Tibial artery (tissue), 4 donors: Measurements from ENCODE around the gene SCAF8.

ENCODE experiments used
- DNase-seq, 2 donors: peaks; one replicate each; pipeline ENCODE4 v3.0.0-alpha.2; 2019
- H3K27ac ChIP-seq, 2 donors: fragments of 200-600 bp; sonication (generic) in 1 of 2; 1 replicate in 1 of 2; 2 replicates in 1 of 2; pipeline ENCODE4 v1.5.1; 2018 to 2019; ENCODE audit warnings: mild to moderate bottlenecking in 1 of 2
- H3K27me3 ChIP-seq, 2 donors: fragments of 200-600 bp; sonication (generic) in 1 of 2; one replicate each; pipeline versions ENCODE4 v1.5.1 to v1.6.0; 2016 to 2019
- H3K36me3 ChIP-seq, 3 donors: fragments of 200-600 bp; sonication (generic) in 2 of 3; one replicate each; pipeline ENCODE4 v1.5.1; 2016 to 2019; ENCODE audit warnings: mild to moderate bottlenecking in 2 of 3
- H3K4me1 ChIP-seq, 4 donors: fragments of 200-600 bp; sonication (generic) in 2 of 4; 1 replicate in 3 of 4; 2 replicates in 1 of 4; pipeline ENCODE4 v1.5.1; 2016 to 2019
- H3K4me3 ChIP-seq, 2 donors: fragments of 200-600 bp; sonication (generic) in 1 of 2; 1 replicate in 1 of 2; 2 replicates in 1 of 2; pipeline ENCODE4 v1.5.1; 2018 to 2019; ENCODE audit warnings: mild to moderate bottlenecking in 2 of 2
- H3K9me3 ChIP-seq, 3 donors: fragments of 200-600 bp; sonication (generic) in 1 of 3; one replicate each; pipeline ENCODE4 v1.5.1; 2016 to 2019
- CTCF ChIP-seq, 2 experiments: fragments of 200-600 bp in 1 of 2; fragments of 450-650 bp in 1 of 2; IDR thresholded peaks; one replicate each; pipeline ENCODE4 v1.5.1; 2017 to 2019; ENCODE audit warnings: antibody characterized with exemption in 2 of 2, mild to moderate bottlenecking in 1 of 2, moderate library complexity in 1 of 2
- intact Hi-C: fragments of 100-400 bp; cut with DNase I; formaldehyde crosslinking; loops from one replicate; pipeline ENCODE4 v1.15.0; 2023; ENCODE audit warnings: low total_unique reads

SCAF8 gene

GRCh38 chr6:154751011-154751800 lies 18.0 kb downstream of the SCAF8 start:
- no peak overlapping the region for H3K4me3 ChIP-seq
- H3K36me3 ChIP-seq, result no peaks in the 10 kb centered on the region
- TF ChIP-seq CTCF (IDR thresholded peaks at IDR 0.05), result no peak
- no peaks in the 10 kb centered on the region for H3K27me3 ChIP-seq
- H3K27ac ChIP-seq, result no peak overlapping the region
- H3K9me3 ChIP-seq, result no peaks in the 10 kb centered on the region
- DNase-seq, result no peak
- H3K4me1 ChIP-seq, result peaks cover 0 to 70% (median 19%) of the 10 kb centered on the region in 4 donors
- intact Hi-C loops, result no loop called here

GRCh38 chr6:154752022-154752421 lies 18.8 kb downstream of the SCAF8 start:
- intact Hi-C loops, result no loop called here

GRCh38 chr6:154754152-154754551 lies 20.9 kb downstream of the SCAF8 start:
- Histone ChIP-seq H3K4me1 (peaks cover 0 to 76% (median 22%) of the 10 kb centered on the region in 4 donors), H3K36me3 (no peaks in the 10 kb centered on the region), H3K27me3 (no peaks in the 10 kb centered on the region), H3K9me3 (no peaks in the 10 kb centered on the region), H3K4me3 (no peak overlapping the region), H3K27ac (peak overlapping the region; percentile 27 to 48)
- no peak for TF ChIP-seq CTCF (IDR thresholded peaks at IDR 0.05)
- intact Hi-C loops, result no loop called here
- DNase-seq, result no peak

More at GRCh38 chr6:154752022-154752421, 18.8 kb downstream of the SCAF8 start:
- Histone ChIP-seq H3K27me3 (no peaks in the 10 kb centered on the region), H3K4me3 (no peak overlapping the region), H3K4me1 (peaks cover 0 to 72% (median 21%) of the 10 kb centered on the region in 4 donors), H3K27ac (no peak overlapping the region), H3K36me3 (no peaks in the 10 kb centered on the region), H3K9me3 (no peaks in the 10 kb centered on the region)
- no peak for TF ChIP-seq CTCF (IDR thresholded peaks at IDR 0.05)
- DNase-seq, result no peak

DNA sequence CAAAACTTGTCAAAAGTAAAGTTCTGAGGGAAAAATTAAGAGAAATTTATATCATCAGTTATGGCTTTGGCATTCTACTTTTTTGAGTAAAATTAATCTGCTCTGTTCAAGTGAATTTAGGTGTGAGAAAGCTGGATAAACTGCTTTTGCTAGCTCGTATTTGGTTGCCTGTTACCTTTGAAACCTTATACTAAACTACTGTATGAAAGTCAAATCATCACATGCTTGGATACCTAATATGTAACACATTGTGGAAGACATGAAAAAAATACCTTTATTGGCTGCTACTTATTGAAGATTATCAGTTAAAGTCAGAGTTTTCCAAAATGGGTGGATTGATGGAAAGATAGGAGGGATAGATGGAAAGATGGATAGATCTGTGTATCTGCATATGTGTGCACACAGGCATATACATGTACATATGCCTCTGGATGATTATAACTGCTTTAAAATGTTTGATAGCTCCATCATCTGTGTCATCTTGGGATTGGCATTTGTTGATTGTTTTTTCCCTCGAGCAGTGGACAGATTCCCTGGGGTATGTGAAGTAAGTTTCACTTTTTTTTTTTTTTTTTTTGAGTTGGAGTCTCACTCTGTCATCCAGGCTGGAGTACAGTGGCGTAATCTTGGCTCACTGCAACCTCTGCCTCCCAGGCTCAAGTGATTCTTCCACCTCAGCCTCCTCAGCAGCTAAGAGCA lies 24.3 kb downstream of the SCAF8 start:
- no peaks in the 10 kb centered on the region for H3K27me3 ChIP-seq
- no peaks in the 10 kb centered on the region for H3K36me3 ChIP-seq
- DNase-seq, result no peak
- no peaks in the 10 kb centered on the region for H3K9me3 ChIP-seq
- H3K4me3 ChIP-seq, result no peak overlapping the region
- peaks cover 0 to 59% (median 15%) of the 10 kb centered on the region in 4 donors for H3K4me1 ChIP-seq
- H3K27ac ChIP-seq, result no peak overlapping the region
- intact Hi-C loops, result no loop called here
- TF ChIP-seq CTCF (IDR thresholded peaks at IDR 0.05), result no peak

GRCh38 chr6:154758125-154758524 lies 24.9 kb downstream of the SCAF8 start:
- Histone ChIP-seq H3K9me3 (no peaks in the 10 kb centered on the region), H3K36me3 (no peaks in the 10 kb centered on the region), H3K4me1 (peaks cover 0 to 59% (median 17%) of the 10 kb centered on the region in 4 donors), H3K4me3 (no peak overlapping the region), H3K27ac (no peak overlapping the region), H3K27me3 (no peaks in the 10 kb centered on the region)
- DNase-seq, result no peak
- no peak for TF ChIP-seq CTCF (IDR thresholded peaks at IDR 0.05)
- intact Hi-C loops, result no loop called here
